ENCODE results near the gene C1orf35. TPM values are rescaled to one million over a fixed set of nuclear protein-coding genes. Genes with fewer than 3 reads are reported as not detected.
A peak's percentile ranks its signal among the peaks of the same experiment; 100 is the strongest.

The C1orf35 gene
- total RNA-seq, 2 donors from 2014 or later, result 4.5 to 4.9 TPM

GRCh38 chr1:228089519-228090380 lies 13.4 kb downstream of the C1orf35 start:
- Histone ChIP-seq H3K27ac (peak overlapping the region in 1 of 2 donors; percentile 22), H3K4me3 (no peak overlapping the region), H3K36me3 (peaks cover 5% of the 10 kb centered on the region), H3K4me1 (peaks cover 0 to 87% of the 10 kb centered on the region in 2 donors), H3K27me3 (no peaks in the 10 kb centered on the region), H3K9me3 (peaks cover 0 to 10% of the 10 kb centered on the region in 2 donors)
- no peak for TF ChIP-seq CTCF (IDR thresholded peaks at IDR 0.05)
- DNase-seq (ENCODE audit: low spot score), result no peak

GRCh38 chr1:228088586-228089498 lies 14.3 kb downstream of the C1orf35 start:
- Histone ChIP-seq H3K36me3 (peaks cover 5% of the 10 kb centered on the region), H3K4me3 (no peak overlapping the region), H3K4me1 (peaks cover 0 to 96% of the 10 kb centered on the region in 2 donors), H3K9me3 (peaks cover 0 to under 1% of the 10 kb centered on the region in 2 donors), H3K27me3 (no peaks in the 10 kb centered on the region), H3K27ac (peak overlapping the region; percentile 67 to 97)
- DNase-seq (ENCODE audit: low spot score), result no peak
- no peak for TF ChIP-seq CTCF (IDR thresholded peaks at IDR 0.05)

- Histone ChIP-seq H3K4me3 (no peak overlapping the region), H3K9me3 (no peaks in the 10 kb centered on the region), H3K27ac (peak overlapping the region; percentile 67 to 97), H3K36me3 (peaks cover 12% of the 10 kb centered on the region), H3K27me3 (no peaks in the 10 kb centered on the region), H3K4me1 (peaks cover 0 to 94% of the 10 kb centered on the region in 2 donors)
- TF ChIP-seq CTCF (IDR thresholded peaks at IDR 0.05), result no peak
- DNase-seq (ENCODE audit: low spot score), result no peak
Measured at GRCh38 chr1:228087771-228088251, 15.3 kb downstream of the C1orf35 start.

- TF ChIP-seq CTCF (IDR thresholded peaks at IDR 0.05), result no peak
- Histone ChIP-seq H3K4me1 (peaks cover 0 to 84% of the 10 kb centered on the region in 2 donors), H3K27ac (peak overlapping the region; percentile 96 to 97), H3K9me3 (no peaks in the 10 kb centered on the region), H3K4me3 (peak overlapping the region in 1 of 2 donors; percentile 78), H3K36me3 (peaks cover 12% of the 10 kb centered on the region), H3K27me3 (no peaks in the 10 kb centered on the region)
- DNase-seq (ENCODE audit: low spot score), result no peak
Measured at GRCh38 chr1:228085287-228085951, 17.7 kb downstream of the C1orf35 start.

- H3K27ac ChIP-seq, result peak overlapping the region; percentile 96 to 97
- peaks cover 12% of the 10 kb centered on the region for H3K36me3 ChIP-seq
- H3K4me1 ChIP-seq, result peaks cover 0 to 78% of the 10 kb centered on the region in 2 donors
- no peak for DNase-seq (ENCODE audit: low spot score)
- no peak for TF ChIP-seq CTCF (IDR thresholded peaks at IDR 0.05)
- no peaks in the 10 kb centered on the region for H3K9me3 ChIP-seq
- H3K4me3 ChIP-seq, result peak overlapping the region; percentile 78 to 100
- H3K27me3 ChIP-seq, result no peaks in the 10 kb centered on the region
Measured at GRCh38 chr1:228084797-228085196, 18.3 kb downstream of the C1orf35 start.
